Measurements from ENCODE around the gene KDM4C. TPM values are rescaled to one million over a fixed set of nuclear protein-coding genes. Genes with fewer than 3 reads are reported as not detected.

Gene KDM4C
- polyA plus RNA-seq, 1 donor (not counting 4 experiments of a cell fraction or from before 2014, with no cell fraction given): 17.2 TPM

DNA sequence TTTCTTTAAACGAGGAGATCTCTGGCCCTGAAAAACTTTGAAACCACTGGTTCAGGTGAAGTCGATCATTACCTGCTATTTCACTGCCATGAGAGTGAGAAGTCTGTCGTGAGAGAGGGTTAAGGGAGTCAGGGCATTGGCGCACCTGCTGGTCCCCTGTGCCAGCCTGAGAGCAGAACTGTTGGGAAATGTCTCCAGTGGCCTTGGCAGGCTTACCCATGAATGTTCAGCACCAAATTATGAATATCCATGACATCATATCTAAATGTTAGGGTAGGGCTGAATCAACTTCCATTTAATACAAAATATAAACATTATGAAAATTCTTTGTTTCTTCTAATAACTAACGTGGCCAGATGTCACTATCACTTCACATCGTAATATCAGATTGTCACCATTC is 379.3 kb downstream of the KDM4C start:
- Histone ChIP-seq H3K4me3 (ENCODE audit: control insufficient read depth in 2 of 3, extremely low read depth in 1 of 3, insufficient read depth in 2 of 3, low read depth in 1 of 3, low read length in 3 of 3) (no peak overlapping the region), H4K20me1 (ENCODE audit: control insufficient read depth, extremely low read depth, insufficient read depth, low read length) (no peaks in the 10 kb centered on the region), H3K27me3 (ENCODE audit: control insufficient read depth, extremely low read depth, insufficient read depth, low read length) (no peaks in the 10 kb centered on the region), H2AFZ (ENCODE audit: control insufficient read depth, low read length) (no peak overlapping the region), H3K36me3 (ENCODE audit: control insufficient read depth in 2 of 2, extremely low read depth in 1 of 2, insufficient read depth in 2 of 2, low read length in 2 of 2) (peaks cover 0 to 4% of the 10 kb centered on the region in 2 experiments), H3K9ac (ENCODE audit: control insufficient read depth, extremely low read depth, insufficient read depth, low read length) (no peak overlapping the region), H3K9me1 (ENCODE audit: control insufficient read depth, extremely low read depth, insufficient read depth, low read length) (no peaks in the 10 kb centered on the region), H3K4me1 (ENCODE audit: control insufficient read depth, extremely low read depth, insufficient read depth, low read length) (no peaks in the 10 kb centered on the region), H3K4me2 (ENCODE audit: control insufficient read depth, extremely low read depth, insufficient read depth, low read depth, low read length) (no peak overlapping the region), H3K27ac (ENCODE audit: control insufficient read depth, insufficient read depth, low read length) (no peak overlapping the region), H3K79me2 (ENCODE audit: control insufficient read depth, insufficient read depth, low read length) (no peaks in the 10 kb centered on the region), H3K9me3 (ENCODE audit: control insufficient read depth, low read depth, low read length) (no peaks in the 10 kb centered on the region)
- dilution Hi-C loops (cut with MboI; ENCODE audit: extremely low pct_ligation_motif_present, low sequenced_read_pairs): no loop called here
- no peak for TF ChIP-seq CTCF (optimal IDR thresholded peaks at IDR 0.05 in 1 of 3, IDR thresholded peaks at IDR 0.05 in 1 of 3, conservative IDR thresholded peaks at IDR 0.05 in 1 of 3; ENCODE audit: extremely low read depth in 1 of 3, insufficient read depth in 2 of 3, low read length in 3 of 3)
- no peak for TF ChIP-seq EZH2 (IDR thresholded peaks at IDR 0.05; ENCODE audit: low read length)
- FAIRE-seq (no peak), DNase-seq (ENCODE audit: low read depth, low spot score) (no peak)

- no peak overlapping the region for H3K9ac ChIP-seq (ENCODE audit: control insufficient read depth, extremely low read depth, insufficient read depth, low read length)
- H3K4me1 ChIP-seq (ENCODE audit: control insufficient read depth, extremely low read depth, insufficient read depth, low read length): no peaks in the 10 kb centered on the region
- no peak overlapping the region for H2AFZ ChIP-seq (ENCODE audit: control insufficient read depth, low read length)
- TF ChIP-seq EZH2 (IDR thresholded peaks at IDR 0.05; ENCODE audit: low read length) (no peak), CTCF (optimal IDR thresholded peaks at IDR 0.05 in 1 of 3, IDR thresholded peaks at IDR 0.05 in 1 of 3, conservative IDR thresholded peaks at IDR 0.05 in 1 of 3; ENCODE audit: extremely low read depth in 1 of 3, insufficient read depth in 2 of 3, low read length in 3 of 3) (no peak)
- H3K4me2 ChIP-seq (ENCODE audit: control insufficient read depth, extremely low read depth, insufficient read depth, low read depth, low read length): no peak overlapping the region
- H3K79me2 ChIP-seq (ENCODE audit: control insufficient read depth, insufficient read depth, low read length): no peaks in the 10 kb centered on the region
- dilution Hi-C loops (cut with MboI; ENCODE audit: extremely low pct_ligation_motif_present, low sequenced_read_pairs): no loop called here
- H3K27ac ChIP-seq (ENCODE audit: control insufficient read depth, insufficient read depth, low read length): no peak overlapping the region
- FAIRE-seq (no peak), DNase-seq (ENCODE audit: low read depth, low spot score) (no peak)
- peaks cover 0 to 4% of the 10 kb centered on the region in 2 experiments for H3K36me3 ChIP-seq (ENCODE audit: control insufficient read depth in 2 of 2, extremely low read depth in 1 of 2, insufficient read depth in 2 of 2, low read length in 2 of 2)
- no peak overlapping the region for H3K4me3 ChIP-seq (ENCODE audit: control insufficient read depth in 2 of 3, extremely low read depth in 1 of 3, insufficient read depth in 2 of 3, low read depth in 1 of 3, low read length in 3 of 3)
- no peaks in the 10 kb centered on the region for H3K9me1 ChIP-seq (ENCODE audit: control insufficient read depth, extremely low read depth, insufficient read depth, low read length)
- no peaks in the 10 kb centered on the region for H3K27me3 ChIP-seq (ENCODE audit: control insufficient read depth, extremely low read depth, insufficient read depth, low read length)
- H4K20me1 ChIP-seq (ENCODE audit: control insufficient read depth, extremely low read depth, insufficient read depth, low read length): no peaks in the 10 kb centered on the region
- no peaks in the 10 kb centered on the region for H3K9me3 ChIP-seq (ENCODE audit: control insufficient read depth, low read depth, low read length)
These were observed 379.8 kb downstream of the KDM4C start for GRCh38 chr9:7137571-7137970.
